ENCODE measurements around the gene DNAJC17.
A peak's percentile ranks its signal among the peaks of the same experiment; 100 is the strongest.

Gene DNAJC17

GRCh38 chr15:40759961-40760360 is 47.3 kb downstream of the DNAJC17 start:
- TF ChIP-seq CTCF (conservative IDR thresholded peaks at IDR 0.05; ENCODE audit: control insufficient read depth, insufficient read depth, low read depth, low read length) = no peak
- no peak for DNase-seq (ENCODE audit: low read depth)
- no peak overlapping the region for H3K4me3 ChIP-seq (ENCODE audit: control insufficient read depth, low read depth, low read length)

- no peak overlapping the region for H3K4me3 ChIP-seq (ENCODE audit: control insufficient read depth, low read depth, low read length)
- no peak for DNase-seq (ENCODE audit: low read depth)
- no peak for TF ChIP-seq CTCF (conservative IDR thresholded peaks at IDR 0.05; ENCODE audit: control insufficient read depth, insufficient read depth, low read depth, low read length)
Measured at GRCh38 chr15:40756938-40757337, 50.3 kb downstream of the DNAJC17 start.

- H3K4me3 ChIP-seq (ENCODE audit: control insufficient read depth, low read depth, low read length) = peak overlapping the region; percentile 92
- no peak for TF ChIP-seq CTCF (conservative IDR thresholded peaks at IDR 0.05; ENCODE audit: control insufficient read depth, insufficient read depth, low read depth, low read length)
- no peak for DNase-seq (ENCODE audit: low read depth)
Measured at GRCh38 chr15:40755812-40756208, 51.5 kb downstream of the DNAJC17 start.

- peak within 1 kb of the TSS; percentile 92 for H3K4me3 ChIP-seq (ENCODE audit: control insufficient read depth, low read depth, low read length)
- no peak for TF ChIP-seq CTCF (conservative IDR thresholded peaks at IDR 0.05; ENCODE audit: control insufficient read depth, insufficient read depth, low read depth, low read length)
- DNase-seq (ENCODE audit: low read depth) = peak; percentile 84
Measured at GRCh38 chr15:40754883-40755811, 52.1 kb downstream of the DNAJC17 start, which contains the start of gene RMDN3. Gene RMDN3, minus strand, starts transcription at chr15:40755254. Its CDS starts 471 bp downstream, at chr15:40754783.

- DNase-seq (ENCODE audit: low read depth) = peak; percentile 14
- peak overlapping the region; percentile 92 for H3K4me3 ChIP-seq (ENCODE audit: control insufficient read depth, low read depth, low read length)
- no peak for TF ChIP-seq CTCF (conservative IDR thresholded peaks at IDR 0.05; ENCODE audit: control insufficient read depth, insufficient read depth, low read depth, low read length)
Measured at GRCh38 chr15:40754574-40754882, 52.7 kb downstream of the DNAJC17 start.

GRCh38 chr15:40751745-40752144 is 55.5 kb downstream of the DNAJC17 start:
- H3K4me3 ChIP-seq (ENCODE audit: control insufficient read depth, low read depth, low read length) = no peak overlapping the region
- DNase-seq (ENCODE audit: low read depth) = no peak

More at GRCh38 chr15:40751745-40752144, 55.5 kb downstream of the DNAJC17 start:
- TF ChIP-seq CTCF (conservative IDR thresholded peaks at IDR 0.05; ENCODE audit: control insufficient read depth, insufficient read depth, low read depth, low read length) = no peak

Measured in fibroblast of mammary gland (primary cell).